WERI-Rb-1 (cell line): ENCODE data around the gene C11orf21.

Experiments used
- DNase-seq: peaks from one replicate; pipeline ENCODE4 v3.0.0-alpha.2; 2020
- H3K27ac ChIP-seq: fragments of 250-450 bp; sonication (Bioruptor Pico); 2 replicates; pipeline ENCODE4 v1.5.1; 2020; ENCODE audit warnings: mild to moderate bottlenecking, moderate library complexity
- H3K27me3 ChIP-seq: fragments of 250-450 bp; sonication (Bioruptor Pico); 2 replicates; pipeline ENCODE4 v1.5.1; 2021; ENCODE audit warnings: mild to moderate bottlenecking, low read depth, moderate library complexity; ENCODE audit not compliant: insufficient read depth, severe bottlenecking
- H3K36me3 ChIP-seq: fragments of 250-450 bp; sonication (Bioruptor Pico); 2 replicates; pipeline ENCODE4 v1.5.1; 2020; ENCODE audit warnings: mild to moderate bottlenecking, moderate library complexity
- H3K4me3 ChIP-seq: 2 replicates; pipeline ENCODE4 v1.5.1; 2011; ENCODE audit warnings: low read depth, mild to moderate bottlenecking, control low read depth, low read length
- H3K9me3 ChIP-seq: fragments of 250-450 bp; sonication (Bioruptor Pico); 2 replicates; pipeline ENCODE4 v1.5.1; 2021; ENCODE audit warnings: mild to moderate bottlenecking, moderate library complexity; ENCODE audit not compliant: severe bottlenecking
- CTCF ChIP-seq: IDR thresholded peaks from 2 replicates; pipeline ENCODE4 v1.5.1; 2011; ENCODE audit warnings: low read depth, mild to moderate bottlenecking, control low read depth, inconsistent platforms, low read length

C11orf21 gene

DNA sequence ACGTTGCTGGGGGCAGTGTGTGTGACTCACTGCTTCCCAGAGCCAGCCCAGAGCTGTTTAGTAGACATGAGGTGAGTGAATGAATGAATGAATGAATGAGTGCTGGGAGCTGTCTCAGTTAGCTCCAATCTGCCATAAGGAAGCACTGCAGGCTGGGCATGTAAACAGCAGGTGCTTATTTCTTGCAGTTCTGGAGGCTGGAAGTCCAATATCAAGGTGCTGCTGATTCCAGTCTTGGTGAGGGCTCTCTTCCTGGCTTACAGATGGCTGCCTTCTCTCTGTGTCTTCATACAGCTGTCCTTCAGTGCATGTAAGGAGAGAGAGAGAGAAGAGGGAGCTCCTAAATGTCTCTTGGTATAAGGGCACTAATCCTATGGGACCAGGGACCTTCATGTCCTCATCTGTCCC, 4.1 kb downstream of the C11orf21 start:
- H3K36me3 ChIP-seq, result no peaks in the 10 kb centered on the region
- no peaks in the 10 kb centered on the region for H3K9me3 ChIP-seq
- H3K27ac ChIP-seq, result no peak overlapping the region
- TF ChIP-seq CTCF, result no peak
- DNase-seq, result no peak
- no peak overlapping the region for H3K4me3 ChIP-seq
- H3K27me3 ChIP-seq, result peaks cover 45% of the 10 kb centered on the region

DNA sequence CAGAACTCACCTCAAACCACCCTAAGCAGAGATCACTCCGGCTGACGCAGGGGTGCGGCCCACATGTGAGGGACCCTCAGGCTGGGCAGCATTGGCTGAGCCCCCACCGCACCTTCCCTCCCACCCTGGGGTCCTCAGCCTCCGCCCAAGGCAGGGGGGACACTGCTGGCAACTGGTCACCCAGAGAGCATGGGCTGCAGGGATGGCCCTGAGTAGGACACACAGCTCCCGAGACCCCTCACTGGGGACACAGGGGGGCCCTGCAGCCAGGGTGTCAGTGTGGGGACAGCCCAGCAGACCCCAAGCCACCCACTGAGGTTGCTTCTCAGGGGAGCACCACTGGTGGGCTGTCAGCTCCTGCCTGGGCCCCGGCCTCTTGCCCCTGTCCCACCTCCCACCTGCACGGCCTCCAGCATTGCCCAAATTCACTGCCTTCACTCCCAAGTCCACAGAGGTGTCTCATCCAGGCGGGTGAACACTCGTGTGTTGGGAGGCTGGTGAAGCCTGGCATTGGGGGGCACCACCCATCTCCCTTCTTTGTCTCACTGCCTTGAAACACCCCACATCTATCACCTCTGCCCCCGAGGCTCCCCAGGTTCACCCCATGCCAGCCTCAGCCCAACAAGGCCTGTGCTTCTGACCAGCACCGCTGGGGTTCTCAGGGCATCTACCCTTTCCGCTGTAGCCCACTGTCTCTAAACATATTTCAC, 4.7 kb downstream of the C11orf21 start:
- no peak for TF ChIP-seq CTCF
- Histone ChIP-seq H3K27ac (no peak overlapping the region), H3K27me3 (peaks cover 45% of the 10 kb centered on the region), H3K9me3 (no peaks in the 10 kb centered on the region), H3K36me3 (no peaks in the 10 kb centered on the region), H3K4me3 (no peak overlapping the region)
- DNase-seq, result no peak

GRCh38 chr11:2295971-2296912, 5.5 kb downstream of the C11orf21 start:
- no peak overlapping the region for H3K27ac ChIP-seq
- no peaks in the 10 kb centered on the region for H3K9me3 ChIP-seq
- no peak for DNase-seq
- peaks cover 45% of the 10 kb centered on the region for H3K27me3 ChIP-seq
- no peak overlapping the region for H3K4me3 ChIP-seq
- H3K36me3 ChIP-seq, result no peaks in the 10 kb centered on the region
- no peak for TF ChIP-seq CTCF

GRCh38 chr11:2294926-2295290, 6.8 kb downstream of the C11orf21 start:
- Histone ChIP-seq H3K9me3 (no peaks in the 10 kb centered on the region), H3K27ac (no peak overlapping the region), H3K27me3 (peaks cover 53% of the 10 kb centered on the region), H3K36me3 (no peaks in the 10 kb centered on the region), H3K4me3 (no peak overlapping the region)
- TF ChIP-seq CTCF, result no peak
- no peak for DNase-seq

DNA sequence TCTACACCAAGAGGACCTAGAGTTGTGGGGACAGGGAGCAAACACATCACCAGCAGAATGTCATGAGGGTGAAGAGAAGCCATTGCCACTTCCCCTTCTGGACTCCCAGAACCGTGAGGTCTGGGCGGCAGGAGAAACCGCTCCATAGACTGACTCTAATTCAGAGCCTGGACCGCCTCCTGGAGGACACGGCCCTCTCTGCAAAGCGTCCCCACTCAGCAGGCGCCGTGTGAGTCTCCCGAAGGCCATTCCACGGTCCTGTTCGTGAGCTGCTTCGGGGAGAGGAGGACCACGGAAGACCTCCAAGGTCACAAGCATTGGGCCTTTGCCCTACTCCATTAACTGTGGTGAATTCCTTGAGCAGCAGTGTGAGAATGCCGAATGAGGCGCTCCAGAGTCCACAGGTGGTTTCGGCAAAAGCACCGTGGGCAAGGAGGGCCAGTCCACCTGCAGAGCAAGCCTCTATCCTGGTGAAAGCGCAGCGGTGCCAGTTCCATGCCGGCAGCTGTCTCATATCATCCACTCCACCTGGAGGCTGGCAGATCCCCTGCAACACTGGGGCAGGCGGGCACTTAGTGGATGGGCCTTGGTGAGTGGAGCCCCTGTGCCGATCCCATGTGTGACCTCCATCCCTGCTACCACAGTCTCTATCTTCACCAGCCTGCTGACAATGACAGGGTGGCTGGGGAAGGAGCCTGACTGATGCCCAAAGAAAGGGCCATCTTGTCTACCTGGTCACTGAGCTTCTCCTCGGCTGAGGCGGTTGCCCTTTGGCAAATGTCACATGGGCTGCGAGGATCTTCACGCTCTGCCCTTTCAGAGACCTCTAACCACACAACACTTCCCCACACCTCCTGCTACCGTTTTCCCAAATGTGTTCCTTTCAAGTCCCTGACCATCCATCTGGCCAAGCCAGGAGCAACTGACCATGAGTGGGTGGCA, 7.5 kb downstream of the C11orf21 start:
- no peak overlapping the region for H3K4me3 ChIP-seq
- H3K27ac ChIP-seq, result no peak overlapping the region
- peak; percentile 34 for TF ChIP-seq CTCF
- H3K9me3 ChIP-seq, result no peaks in the 10 kb centered on the region
- peaks cover 60% of the 10 kb centered on the region for H3K27me3 ChIP-seq
- H3K36me3 ChIP-seq, result no peaks in the 10 kb centered on the region
- DNase-seq, result peak; percentile 9
